ENCODE results near the gene ROM1.

ROM1 gene

GRCh38 chr11:62588966-62589637 is 24.0 kb upstream of the ROM1 start:
- DNase-seq: peak; percentile 60

GRCh38 chr11:62591448-62592145 is 21.5 kb upstream of the ROM1 start, which contains the start of gene TUT1:
TUT1 (minus strand) TSS chr11:62591523; CDS start chr11:62591485, 38 bp downstream.
- peak; percentile 97 for DNase-seq

- DNase-seq: no peak
Measured at GRCh38 chr11:62592146-62592815, 20.8 kb upstream of the ROM1 start.

GRCh38 chr11:62592989-62593421 is 20.1 kb upstream of the ROM1 start:
- no peak for DNase-seq

GRCh38 chr11:62593434-62594044 is 19.5 kb upstream of the ROM1 start:
- DNase-seq: peak; percentile 87

- no peak for DNase-seq
Measured at GRCh38 chr11:62595124-62595523, 17.9 kb upstream of the ROM1 start.

- DNase-seq: peak; percentile 98
Measured at GRCh38 chr11:62599069-62599696, 13.9 kb upstream of the ROM1 start.

- DNase-seq: no peak
Measured at GRCh38 chr11:62599901-62600300, 13.2 kb upstream of the ROM1 start.

GRCh38 chr11:62600367-62601121 is 12.5 kb upstream of the ROM1 start:
- DNase-seq: no peak

- peak; percentile 67 for DNase-seq
Measured at GRCh38 chr11:62601122-62601371, 12.0 kb upstream of the ROM1 start.

- DNase-seq: peak; percentile 100
Measured at GRCh38 chr11:62601372-62602140, 11.5 kb upstream of the ROM1 start, which contains the start of gene MTA2. MTA2 (minus strand) TSS chr11:62601865; CDS start chr11:62601450, 415 bp downstream.

GRCh38 chr11:62602141-62603071 is 10.7 kb upstream of the ROM1 start:
- DNase-seq: peak; percentile 36

GRCh38 chr11:62603072-62603408 is 10.0 kb upstream of the ROM1 start:
- no peak for DNase-seq

- DNase-seq: no peak
Measured at GRCh38 chr11:62603776-62604299, 9.2 kb upstream of the ROM1 start.

GRCh38 chr11:62604460-62605120 is 8.5 kb upstream of the ROM1 start:
- DNase-seq: no peak

GRCh38 chr11:62605467-62605866 is 7.6 kb upstream of the ROM1 start:
- no peak for DNase-seq

GRCh38 chr11:62605902-62606301 is 7.2 kb upstream of the ROM1 start:
- no peak for DNase-seq

GRCh38 chr11:62607714-62608113 is 5.3 kb upstream of the ROM1 start:
- no peak for DNase-seq

GRCh38 chr11:62608776-62609175 is 4.3 kb upstream of the ROM1 start:
- no peak for DNase-seq

- DNase-seq: no peak
Measured at GRCh38 chr11:62610403-62610802, 2.7 kb upstream of the ROM1 start.

All from activated CD4-positive, alpha-beta T cell treated with anti-CD3 and anti-CD28 coated beads for 48 hours (primary cell).